ENCODE data around the gene FGF18.

The FGF18 gene

GRCh38 chr5:171470420-171470819 is 51.0 kb downstream of the FGF18 start:
- DNase-seq (ENCODE audit: low read depth in 2 of 2) = no peak

GRCh38 chr5:171474230-171474813 is 54.9 kb downstream of the FGF18 start:
- DNase-seq (ENCODE audit: low read depth in 2 of 2) = peak; percentile 35 to 38

GRCh38 chr5:171475596-171475995 is 56.1 kb downstream of the FGF18 start:
- DNase-seq (ENCODE audit: low read depth in 2 of 2) = no peak

- DNase-seq (ENCODE audit: low read depth in 2 of 2) = no peak
These were observed 57.3 kb downstream of the FGF18 start for GRCh38 chr5:171476701-171477100.

GRCh38 chr5:171477101-171477500 is 57.7 kb downstream of the FGF18 start:
- DNase-seq (ENCODE audit: low read depth in 2 of 2) = no peak

- no peak for DNase-seq (ENCODE audit: low read depth in 2 of 2)
These were observed 58.2 kb downstream of the FGF18 start for GRCh38 chr5:171477666-171478065.

GRCh38 chr5:171478946-171479775 is 59.7 kb downstream of the FGF18 start:
- no peak for DNase-seq (ENCODE audit: low read depth in 2 of 2)

- no peak for DNase-seq (ENCODE audit: low read depth in 2 of 2)
These were observed 60.3 kb downstream of the FGF18 start for GRCh38 chr5:171479776-171480125.

- DNase-seq (ENCODE audit: low read depth in 2 of 2) = no peak
These were observed 60.8 kb downstream of the FGF18 start for GRCh38 chr5:171480239-171480638.

GRCh38 chr5:171481571-171482433 is 62.4 kb downstream of the FGF18 start:
- no peak for DNase-seq (ENCODE audit: low read depth in 2 of 2)

- DNase-seq (ENCODE audit: low read depth in 2 of 2) = no peak
These were observed 62.9 kb downstream of the FGF18 start for GRCh38 chr5:171482434-171482730.

GRCh38 chr5:171483551-171484135 is 64.2 kb downstream of the FGF18 start:
- peak; percentile 53 to 56 for DNase-seq (ENCODE audit: low read depth in 2 of 2)

- DNase-seq (ENCODE audit: low read depth in 2 of 2) = no peak
These were observed 65.0 kb downstream of the FGF18 start for GRCh38 chr5:171484460-171484899.

- DNase-seq (ENCODE audit: low read depth in 2 of 2) = no peak
These were observed 66.2 kb downstream of the FGF18 start for GRCh38 chr5:171485668-171486067.

- no peak for DNase-seq (ENCODE audit: low read depth in 2 of 2)
These were observed 67.2 kb downstream of the FGF18 start for GRCh38 chr5:171486613-171487012.

- no peak for DNase-seq (ENCODE audit: low read depth in 2 of 2)
These were observed 69.4 kb downstream of the FGF18 start for GRCh38 chr5:171488876-171489275.

- DNase-seq (ENCODE audit: low read depth in 2 of 2) = no peak
These were observed 73.3 kb downstream of the FGF18 start for GRCh38 chr5:171492781-171493180.

GRCh38 chr5:171493646-171494393 is 74.4 kb downstream of the FGF18 start:
- no peak for DNase-seq (ENCODE audit: low read depth in 2 of 2)

GRCh38 chr5:171494452-171495121 is 75.1 kb downstream of the FGF18 start:
- DNase-seq (ENCODE audit: low read depth in 2 of 2) = peak; percentile 78 to 83

GRCh38 chr5:171495122-171495700 is 75.8 kb downstream of the FGF18 start:
- no peak for DNase-seq (ENCODE audit: low read depth in 2 of 2)

GRCh38 chr5:171496456-171496855 is 77.0 kb downstream of the FGF18 start:
- no peak for DNase-seq (ENCODE audit: low read depth in 2 of 2)
